HCT116 (cell line): ENCODE data around the gene LMX1A. TPM values are rescaled to one million over a fixed set of nuclear protein-coding genes. Genes with fewer than 3 reads are reported as not detected.

Experiments
- ATAC-seq: fragments of 200-7000 bp; cut with Tn5 transposase; 2 replicates; pipeline ENCODE4 v1.9.1; 2020; ENCODE audit warnings: mild to moderate bottlenecking, moderate library complexity
- BruUV-seq: library from RNA; stranded (reverse); fragments of 400-500 nt; replicated peaks from 2 replicates; lab custom pipeline; 2021; lab: Mats Ljungman, UMichigan
- CTCF ChIA-PET: fragments of 300-600 bp; sonication (Branson Sonifier 250); formaldehyde crosslinking; loops from one replicate; lab custom pipeline; 2021; ENCODE audit warnings: antibody characterized with exemption; lab: Charles Lee
- POLR2A ChIA-PET: fragments of 300-600, 350-600 bp; sonication (Branson Sonifier 250); formaldehyde crosslinking; loops from one replicate; lab custom pipeline; 2021; ENCODE audit warnings: antibody characterized with exemption; lab: Charles Lee
- RAD21 ChIA-PET, 2 experiments: fragments of 300-600 bp; sonication (Branson Sonifier 250); formaldehyde crosslinking; loops; one replicate each; lab custom pipeline; 2023; ENCODE audit warnings: low total read pairs in 2 of 2; ENCODE audit not compliant: uncharacterized antibody in 2 of 2, unreplicated experiment in 2 of 2, low non-redundant PET in 1 of 2; lab: Charles Lee
- DNase-seq: peaks from one replicate; pipeline ENCODE4 v3.0.0-alpha.2; 2010; ENCODE audit warnings: low read depth, low spot score
- H2AFZ ChIP-seq: fragments of 200-600 bp; shearing (Covaris generic), sonication (generic); 2 replicates; pipeline ENCODE4 v1.6.1; 2017; ENCODE audit warnings: low read depth, mixed run types, mixed read lengths, antibody characterized with exemption, low read length; ENCODE audit not compliant: poor library complexity, severe bottlenecking
- H3K27ac ChIP-seq: 2 replicates; pipeline ENCODE4 v1.5.1; 2012; ENCODE audit warnings: low read depth, low read length
- H3K27me3 ChIP-seq: fragments of 200-600 bp; sonication (generic); 2 replicates; pipeline ENCODE4 v1.6.1; 2016; ENCODE audit warnings: mixed run types, low read length, mixed read lengths; ENCODE audit not compliant: insufficient read depth
- H3K36me3 ChIP-seq, 2 experiments: fragments of 200-500 bp in 1 of 2; fragments of 200-600 bp in 1 of 2; sonication (Bioruptor generic) in 1 of 2; sonication (generic) in 1 of 2; 2 replicates each; pipeline versions ENCODE4 v1.5.1 to v1.6.1; 2014 to 2016; ENCODE audit warnings: low read length in 2 of 2, inconsistent platforms in 1 of 2, mixed read lengths in 1 of 2, mixed run types in 1 of 2; ENCODE audit not compliant: insufficient read depth in 2 of 2, control insufficient read depth in 1 of 2
- H3K4me1 ChIP-seq, 2 experiments: fragments of 200-600 bp in 1 of 2; sonication (generic) in 1 of 2; 2 replicates each; pipeline versions ENCODE4 v1.5.1 to v1.6.1; 2012 to 2017; ENCODE audit warnings: low read length in 2 of 2, inconsistent platforms in 1 of 2, mild to moderate bottlenecking in 1 of 2, mixed read lengths in 1 of 2, mixed run types in 1 of 2, moderate library complexity in 1 of 2; ENCODE audit not compliant: insufficient read depth in 2 of 2, control insufficient read depth in 1 of 2
- H3K4me2 ChIP-seq: fragments of 200-600 bp; sonication (generic); 2 replicates; pipeline ENCODE4 v1.6.1; 2017; ENCODE audit warnings: mixed run types, low read length, mixed read lengths
- H3K4me3 ChIP-seq, 2 experiments: fragments of 200-600 bp in 1 of 2; sonication (generic) in 1 of 2; replicated peaks in 1 of 2; 2 replicates each; pipeline ENCODE4 v1.5.1; 2011 to 2016; ENCODE audit warnings: low read length in 2 of 2, control low read depth in 1 of 2, low read depth in 1 of 2, mild to moderate bottlenecking in 1 of 2, mixed read lengths in 1 of 2, mixed run types in 1 of 2
- H3K79me2 ChIP-seq: fragments of 200-600 bp; sonication (generic); 2 replicates; pipeline ENCODE4 v1.6.1; 2017; ENCODE audit warnings: mild to moderate bottlenecking, mixed run types, low read length, moderate library complexity, mixed read lengths; ENCODE audit not compliant: insufficient read depth
- H3K9ac ChIP-seq: fragments of 200-600 bp; sonication (generic); 2 replicates; pipeline ENCODE4 v1.6.1; 2016; ENCODE audit warnings: low read length, mixed read lengths
- H3K9me2 ChIP-seq: fragments of 200-600 bp; sonication (generic), shearing (Covaris generic); 2 replicates; pipeline ENCODE4 v1.6.1; 2017; ENCODE audit warnings: mixed run types, mild to moderate bottlenecking, moderate library complexity; ENCODE audit not compliant: insufficient read depth
- H3K9me3 ChIP-seq, 2 experiments: fragments of 200-500 bp in 1 of 2; fragments of 200-600 bp in 1 of 2; sonication (Bioruptor generic) in 1 of 2; sonication (generic) in 1 of 2; 2 replicates each; pipeline ENCODE4 v1.6.1; 2014 to 2017; ENCODE audit warnings: low read length in 2 of 2, mixed read lengths in 2 of 2, inconsistent platforms in 1 of 2, low read depth in 1 of 2, mild to moderate bottlenecking in 1 of 2, mixed run types in 1 of 2, moderate library complexity in 1 of 2; ENCODE audit not compliant: control insufficient read depth in 1 of 2, insufficient read depth in 1 of 2
- H4K20me1 ChIP-seq: fragments of 200-600 bp; sonication (generic), shearing (Covaris generic); 2 replicates; pipeline ENCODE4 v1.6.1; 2017; ENCODE audit warnings: mixed run types, mild to moderate bottlenecking, moderate library complexity; ENCODE audit not compliant: insufficient read depth
- CBX3 ChIP-seq: IDR thresholded peaks from 2 replicates; pipeline ENCODE4 v1.6.1; 2012; ENCODE audit warnings: low read depth
- CEBPB ChIP-seq: IDR thresholded peaks from 2 replicates; pipeline ENCODE4 v1.6.1; 2012; ENCODE audit warnings: low read depth
- CTCF ChIP-seq, 3 experiments: fragments of 200-600 bp in 1 of 3; sonication (generic) in 1 of 3; IDR thresholded peaks in 2 of 3; conservative IDR thresholded peaks in 1 of 3; 2 replicates each; pipeline ENCODE4 v1.5.1; 2012 to 2017; ENCODE audit warnings: low read depth in 2 of 3, low read length in 2 of 3, antibody characterized with exemption in 1 of 3, borderline replicate concordance in 1 of 3, control low read depth in 1 of 3, mild to moderate bottlenecking in 1 of 3, mixed read lengths in 1 of 3, mixed run types in 1 of 3, moderate library complexity in 1 of 3; ENCODE audit not compliant: insufficient read depth in 1 of 3
- ELF1 ChIP-seq: IDR thresholded peaks from 2 replicates; pipeline ENCODE4 v1.6.1; 2012; ENCODE audit warnings: low read depth, borderline replicate concordance
- EZH2 ChIP-seq: fragments of 200-600 bp; sonication (generic); IDR thresholded peaks from 2 replicates; pipeline ENCODE4 v1.6.1; 2017; ENCODE audit warnings: antibody characterized with exemption, mixed run types
- EZH2phosphoT487 ChIP-seq: fragments of 200-600 bp; IDR thresholded peaks from 2 replicates; pipeline ENCODE4 v1.6.1; 2018; ENCODE audit warnings: antibody characterized with exemption, borderline replicate concordance
- FOSL1 ChIP-seq: IDR thresholded peaks from 2 replicates; pipeline ENCODE4 v1.6.1; 2012; ENCODE audit warnings: low read depth
- JUND ChIP-seq: IDR thresholded peaks from 2 replicates; pipeline ENCODE4 v1.6.1; 2012
- POLR2A ChIP-seq: IDR thresholded peaks from 2 replicates; pipeline ENCODE4 v1.7.0; 2011; ENCODE audit warnings: borderline replicate concordance; ENCODE audit not compliant: insufficient read depth, insufficient read length; ENCODE audit errors: extremely low read depth
- POLR2AphosphoS5 ChIP-seq: IDR thresholded peaks from 2 replicates; pipeline ENCODE4 v1.6.1; 2011; ENCODE audit warnings: mild to moderate bottlenecking, low read depth, low read length, moderate library complexity
- SIN3A ChIP-seq: IDR thresholded peaks from 2 replicates; pipeline ENCODE4 v1.6.1; 2012; ENCODE audit warnings: low read depth
- SP1 ChIP-seq: IDR thresholded peaks from 2 replicates; pipeline ENCODE4 v1.6.1; 2012; ENCODE audit warnings: low read depth
- SRF ChIP-seq: IDR thresholded peaks from 2 replicates; pipeline ENCODE4 v1.6.1; 2012; ENCODE audit warnings: low read depth
- TCF7L2 ChIP-seq: IDR thresholded peaks from 2 replicates; pipeline ENCODE4 v1.7.0; 2011; ENCODE audit warnings: borderline replicate concordance, inconsistent platforms; ENCODE audit not compliant: insufficient read depth, insufficient read length; ENCODE audit errors: extremely low read depth
- YY1 ChIP-seq: IDR thresholded peaks from 2 replicates; pipeline ENCODE4 v1.6.1; 2011; ENCODE audit warnings: low read length, low read depth, moderate library complexity, mild to moderate bottlenecking; ENCODE audit not compliant: insufficient replicate concordance; ENCODE audit errors: extremely low read depth
- ZBTB33 ChIP-seq: IDR thresholded peaks from 2 replicates; pipeline ENCODE4 v1.6.1; 2011; ENCODE audit warnings: mild to moderate bottlenecking, low read length, moderate library complexity; ENCODE audit not compliant: insufficient replicate concordance; ENCODE audit errors: extremely low read depth
- intact Hi-C: fragments of 100-400 bp; cut with micrococcal nuclease; formaldehyde crosslinking; loops from 2 replicates; pipeline ENCODE4 v1.10.0; 2022
- total RNA-seq: library from RNA; stranded (reverse); gene quantifications from one replicate; pipeline ENCODE4 v1.2.1, GENCODE V29; 2021; ENCODE audit not compliant: unreplicated experiment

LMX1A gene
- total RNA-seq, 1 experiment from 2014 or later, result not detected

GRCh38 chr1:165381745-165382505 lies 25.4 kb upstream of the LMX1A start:
- TF ChIP-seq CTCF (IDR thresholded peaks at IDR 0.05 in 2 of 3, conservative IDR thresholded peaks at IDR 0.05 in 1 of 3; ENCODE audit: borderline replicate concordance in 1 of 3, insufficient read depth in 1 of 3, low read depth in 2 of 3, low read length in 2 of 3), result no peak
- no peak for TF ChIP-seq JUND
- TF ChIP-seq POLR2A, result no peak
- TF ChIP-seq SP1, result no peak
- Histone ChIP-seq H3K9me2 (no peaks in the 10 kb centered on the region), H3K36me3 (no peaks in the 10 kb centered on the region), H3K9me3 (no peaks in the 10 kb centered on the region), H3K27ac (no peak overlapping the region), H3K4me3 (no peak overlapping the region), H3K4me1 (peaks cover 0 to 7% of the 10 kb centered on the region in 2 experiments; a peak in 2 of 4 replicates), H2AFZ (no peak overlapping the region), H3K4me2 (no peak overlapping the region), H3K9ac (no peak overlapping the region), H3K27me3 (peaks cover 11% of the 10 kb centered on the region), H4K20me1 (no peaks in the 10 kb centered on the region), H3K79me2 (no peaks in the 10 kb centered on the region)
- RAD21 ChIA-PET, result no interaction called here
- DNase-seq (no peak), ATAC-seq (no peak)
- intact Hi-C loops, result no loop called here
- CTCF ChIA-PET, result interaction anchor here (3.4 kb wide), 1 partner anchor 11 kb away, joined by 8 read pairs; no protein-coding TSS in a partner anchor
- BruUV-seq, result no TSS peak
- POLR2A ChIA-PET, result no interaction called here

- ChIA-PET POLR2A (no interaction called here), CTCF (interaction anchor here (0.7 to 2.0 kb wide), 2 partner anchors 10 to 16 kb away, joined by 3 to 8 read pairs; no protein-coding TSS in a partner anchor), RAD21 (no interaction called here)
- BruUV-seq, result no TSS peak
- H3K27me3 ChIP-seq, result peaks cover 6% of the 10 kb centered on the region
- no peak for DNase-seq
- H3K9me2 ChIP-seq, result no peaks in the 10 kb centered on the region
- intact Hi-C loops, result no loop called here
- H3K4me1 ChIP-seq, result peaks cover 0 to 13% of the 10 kb centered on the region in 2 experiments; a peak in 3 of 4 replicates
- no peaks in the 10 kb centered on the region for H4K20me1 ChIP-seq
- no peaks in the 10 kb centered on the region for H3K9me3 ChIP-seq
- peak overlapping the region; percentile 27 to 49; a peak in 3 of 4 replicates for H3K4me3 ChIP-seq
- peak overlapping the region; percentile 75 for H3K4me2 ChIP-seq
- no peak overlapping the region for H3K9ac ChIP-seq
- no peaks in the 10 kb centered on the region for H3K36me3 ChIP-seq
- no peak overlapping the region; the same call in 1 of the 2 replicates for H3K27ac ChIP-seq
- 0 out of 2 replicates have a peak, but pooled peaks have one; percentile 6 for ATAC-seq
- peak overlapping the region; percentile 83 for H2AFZ ChIP-seq
- no peaks in the 10 kb centered on the region for H3K79me2 ChIP-seq
- TF ChIP-seq TCF7L2 (no peak), SRF (no peak), ELF1 (no peak), EZH2phosphoT487 (no peak), YY1 (no peak), CEBPB (no peak), FOSL1 (no peak), EZH2 (no peak), CBX3 (no peak), POLR2AphosphoS5 (no peak), ZBTB33 (no peak), SP1 (no peak), SIN3A (no peak)
These were observed 20.3 kb upstream of the LMX1A start for GRCh38 chr1:165376811-165377311.
